ENCODE data around the gene GPC1.

Gene GPC1

GRCh38 chr2:240440704-240441320 lies 5.3 kb downstream of the GPC1 start:
- H3K4me3 ChIP-seq (ENCODE audit: low read length) = no peak overlapping the region
- DNase-seq (ENCODE audit: low read depth) = no peak
- TF ChIP-seq, protein P1, sequence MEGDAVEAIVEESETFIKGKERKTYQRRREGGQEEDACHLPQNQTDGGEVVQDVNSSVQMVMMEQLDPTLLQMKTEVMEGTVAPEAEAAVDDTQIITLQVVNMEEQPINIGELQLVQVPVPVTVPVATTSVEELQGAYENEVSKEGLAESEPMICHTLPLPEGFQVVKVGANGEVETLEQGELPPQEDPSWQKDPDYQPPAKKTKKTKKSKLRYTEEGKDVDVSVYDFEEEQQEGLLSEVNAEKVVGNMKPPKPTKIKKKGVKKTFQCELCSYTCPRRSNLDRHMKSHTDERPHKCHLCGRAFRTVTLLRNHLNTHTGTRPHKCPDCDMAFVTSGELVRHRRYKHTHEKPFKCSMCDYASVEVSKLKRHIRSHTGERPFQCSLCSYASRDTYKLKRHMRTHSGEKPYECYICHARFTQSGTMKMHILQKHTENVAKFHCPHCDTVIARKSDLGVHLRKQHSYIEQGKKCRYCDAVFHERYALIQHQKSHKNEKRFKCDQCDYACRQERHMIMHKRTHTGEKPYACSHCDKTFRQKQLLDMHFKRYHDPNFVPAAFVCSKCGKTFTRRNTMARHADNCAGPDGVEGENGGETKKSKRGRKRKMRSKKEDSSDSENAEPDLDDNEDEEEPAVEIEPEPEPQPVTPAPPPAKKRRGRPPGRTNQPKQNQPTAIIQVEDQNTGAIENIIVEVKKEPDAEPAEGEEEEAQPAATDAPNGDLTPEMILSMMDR (IDR thresholded peaks at IDR 0.05; ENCODE audit: insufficient read depth, low read depth, low read length, missing control alignments) = no peak

- DNase-seq (ENCODE audit: low read depth) = peak; percentile 84
- H3K4me3 ChIP-seq (ENCODE audit: low read length) = peak overlapping the region; percentile 11
- TF ChIP-seq, protein P1 (IDR thresholded peaks at IDR 0.05; ENCODE audit: insufficient read depth, low read depth, low read length, missing control alignments) = no peak
Observed at GRCh38 chr2:240441326-240441992, 6.0 kb downstream of the GPC1 start.

- TF ChIP-seq, protein P1 (IDR thresholded peaks at IDR 0.05; ENCODE audit: insufficient read depth, low read depth, low read length, missing control alignments) = no peak
Observed at GRCh38 chr2:240441993-240442411, 6.5 kb downstream of the GPC1 start.

DNA sequence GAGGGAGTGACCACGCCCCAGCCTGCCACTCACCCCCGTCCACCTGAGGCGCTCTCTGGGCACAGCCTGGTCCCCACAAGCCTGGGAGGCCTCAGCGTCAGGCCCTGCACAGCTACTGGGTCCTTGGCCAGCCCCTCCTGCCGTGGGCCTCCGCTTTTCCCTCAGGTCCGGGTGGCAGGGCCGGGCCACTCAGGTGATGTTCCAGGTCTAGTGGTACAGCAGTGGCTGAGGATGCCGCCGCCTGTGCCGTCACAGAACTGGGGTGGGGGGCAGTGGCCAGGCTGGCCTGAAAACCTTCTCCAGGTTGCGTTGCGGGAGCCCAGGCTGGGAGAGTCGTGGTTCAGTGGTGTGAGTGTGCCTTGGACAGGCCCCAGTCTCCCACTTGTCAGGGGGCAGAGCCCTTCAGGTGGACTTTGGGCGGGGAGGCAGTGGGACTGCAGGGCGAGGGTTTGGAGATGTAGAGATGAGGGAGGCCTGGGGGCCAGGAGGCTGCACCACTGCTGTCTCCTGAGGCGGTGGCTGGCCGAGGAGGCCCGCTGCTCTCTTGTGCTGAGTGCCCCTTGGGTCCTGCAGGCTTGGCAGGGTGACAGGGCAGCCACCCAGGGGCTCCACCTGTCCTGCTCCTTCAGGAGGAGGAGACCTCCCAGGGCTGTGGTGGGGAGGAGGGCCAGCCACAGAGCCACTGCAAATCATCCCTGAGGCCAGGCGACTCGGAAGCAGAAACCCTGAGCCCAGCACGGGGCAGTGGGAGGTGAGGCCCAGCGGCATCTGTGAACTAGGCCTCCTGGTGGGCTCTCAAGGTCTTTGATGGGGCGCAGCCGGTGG lies 7.6 kb downstream of the GPC1 start:
- H3K4me3 ChIP-seq (ENCODE audit: low read length) = no peak overlapping the region
- no peak for DNase-seq (ENCODE audit: low read depth)
- TF ChIP-seq, protein P1 (IDR thresholded peaks at IDR 0.05; ENCODE audit: insufficient read depth, low read depth, low read length, missing control alignments) = no peak

More at GRCh38 chr2:240441993-240442411, 6.5 kb downstream of the GPC1 start:
- no peak for DNase-seq (ENCODE audit: low read depth)
- no peak overlapping the region for H3K4me3 ChIP-seq (ENCODE audit: low read length)

DNA sequence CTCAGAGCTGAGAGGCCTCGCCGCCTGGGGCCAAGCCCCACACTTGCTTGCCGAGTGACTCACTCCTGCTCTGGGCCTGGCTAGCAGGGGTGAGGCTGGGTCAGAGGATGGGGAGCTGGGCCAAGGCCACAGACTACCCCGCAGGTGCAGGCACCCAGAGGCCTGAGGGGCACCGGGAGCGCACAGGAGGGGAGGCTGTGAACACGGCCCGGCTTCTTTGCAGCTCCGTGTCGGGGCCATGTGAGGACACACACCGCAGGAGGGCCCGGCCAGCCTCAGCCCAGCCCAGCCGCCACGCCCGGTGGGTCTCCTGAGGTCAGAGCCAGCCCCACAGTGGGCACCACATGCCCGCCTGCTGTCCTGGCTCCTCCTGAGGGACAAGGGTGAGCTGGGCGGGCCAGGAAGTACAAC lies 8.4 kb downstream of the GPC1 start:
- no peak overlapping the region for H3K4me3 ChIP-seq (ENCODE audit: low read length)
- TF ChIP-seq, protein P1 (IDR thresholded peaks at IDR 0.05; ENCODE audit: insufficient read depth, low read depth, low read length, missing control alignments) = no peak
- DNase-seq (ENCODE audit: low read depth) = no peak

- H3K4me3 ChIP-seq (ENCODE audit: low read length) = no peak overlapping the region
- TF ChIP-seq, protein P1 (IDR thresholded peaks at IDR 0.05; ENCODE audit: insufficient read depth, low read depth, low read length, missing control alignments) = no peak
- DNase-seq (ENCODE audit: low read depth) = no peak
Observed at GRCh38 chr2:240444464-240444863, 9.0 kb downstream of the GPC1 start.
